BJ (cell line): Measurements from ENCODE around the gene MOBP. TPM values are rescaled to one million over a fixed set of nuclear protein-coding genes. Genes with fewer than 3 reads are reported as not detected.

Experiments
- CTCF ChIA-PET: fragments of 350-600 bp; formaldehyde crosslinking; extraction: SDS; loops from one replicate; lab custom pipeline; 2021; ENCODE audit warnings: antibody characterized with exemption, inconsistent platforms; lab: Yijun Ruan, JAX
- POLR2A ChIA-PET: fragments of 300-600 bp; sonication (Branson Sonifier 250); formaldehyde crosslinking; extraction: SDS; loops from one replicate; lab custom pipeline; 2021; ENCODE audit warnings: antibody characterized with exemption; lab: Charles Lee
- DNase-seq: peaks from one replicate; pipeline ENCODE4 v3.0.0-alpha.2; 2011; ENCODE audit warnings: low read depth
- H3K27me3 ChIP-seq: 2 replicates; pipeline ENCODE4 v1.6.0; 2011; ENCODE audit warnings: low read length; ENCODE audit not compliant: control insufficient read depth, insufficient read depth
- H3K36me3 ChIP-seq: 2 replicates; pipeline ENCODE4 v1.5.1; 2011; ENCODE audit warnings: low read length; ENCODE audit not compliant: control insufficient read depth, insufficient read depth
- H3K4me3 ChIP-seq: 2 replicates; pipeline ENCODE4 v1.5.1; 2011; ENCODE audit warnings: low read depth, mild to moderate bottlenecking, control low read depth, low read length
- polyA plus RNA-seq: library from polyadenylated mRNA; depleted of rRNA; stranded (reverse); fragments of >200 nt; gene quantifications from 2 replicates; pipeline ENCODE4 v1.2.3, GENCODE V29; 2011
- TF ChIP-seq, protein P1 (sequence below): IDR thresholded peaks from 2 replicates; pipeline ENCODE4 v1.5.1; 2011; ENCODE audit warnings: low read depth, mild to moderate bottlenecking, control low read depth, inconsistent platforms, low read length, moderate library complexity; ENCODE audit not compliant: insufficient read depth

MOBP gene
- polyA plus RNA-seq, 1 experiment: not detected

GRCh38 chr3:39491014-39491413 is 23.5 kb downstream of the MOBP start:
- no peak overlapping the region for H3K4me3 ChIP-seq
- ChIA-PET POLR2A (no interaction called here), CTCF (interaction anchor here (0.9 to 2.1 kb wide), 3 partner anchors 11 to 44 kb away, joined by 3 to 8 read pairs (median 3); no protein-coding TSS in a partner anchor)
- DNase-seq: no peak
- no peaks in the 10 kb centered on the region for H3K36me3 ChIP-seq
- TF ChIP-seq, protein P1, sequence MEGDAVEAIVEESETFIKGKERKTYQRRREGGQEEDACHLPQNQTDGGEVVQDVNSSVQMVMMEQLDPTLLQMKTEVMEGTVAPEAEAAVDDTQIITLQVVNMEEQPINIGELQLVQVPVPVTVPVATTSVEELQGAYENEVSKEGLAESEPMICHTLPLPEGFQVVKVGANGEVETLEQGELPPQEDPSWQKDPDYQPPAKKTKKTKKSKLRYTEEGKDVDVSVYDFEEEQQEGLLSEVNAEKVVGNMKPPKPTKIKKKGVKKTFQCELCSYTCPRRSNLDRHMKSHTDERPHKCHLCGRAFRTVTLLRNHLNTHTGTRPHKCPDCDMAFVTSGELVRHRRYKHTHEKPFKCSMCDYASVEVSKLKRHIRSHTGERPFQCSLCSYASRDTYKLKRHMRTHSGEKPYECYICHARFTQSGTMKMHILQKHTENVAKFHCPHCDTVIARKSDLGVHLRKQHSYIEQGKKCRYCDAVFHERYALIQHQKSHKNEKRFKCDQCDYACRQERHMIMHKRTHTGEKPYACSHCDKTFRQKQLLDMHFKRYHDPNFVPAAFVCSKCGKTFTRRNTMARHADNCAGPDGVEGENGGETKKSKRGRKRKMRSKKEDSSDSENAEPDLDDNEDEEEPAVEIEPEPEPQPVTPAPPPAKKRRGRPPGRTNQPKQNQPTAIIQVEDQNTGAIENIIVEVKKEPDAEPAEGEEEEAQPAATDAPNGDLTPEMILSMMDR: no peak
- peaks cover 1% of the 10 kb centered on the region; the same call in 1 of the 2 replicates for H3K27me3 ChIP-seq

GRCh38 chr3:39491733-39492350 is 24.4 kb downstream of the MOBP start:
- TF ChIP-seq, protein P1: no peak
- POLR2A ChIA-PET: no interaction called here
- Histone ChIP-seq H3K4me3 (no peak overlapping the region), H3K36me3 (no peaks in the 10 kb centered on the region), H3K27me3 (peaks cover 1% of the 10 kb centered on the region; the same call in 1 of the 2 replicates)
- CTCF ChIA-PET: interaction anchor here (0.9 to 2.1 kb wide), 3 partner anchors 12 to 45 kb away, joined by 3 to 8 read pairs (median 3); no protein-coding TSS in a partner anchor
- DNase-seq: no peak

DNA sequence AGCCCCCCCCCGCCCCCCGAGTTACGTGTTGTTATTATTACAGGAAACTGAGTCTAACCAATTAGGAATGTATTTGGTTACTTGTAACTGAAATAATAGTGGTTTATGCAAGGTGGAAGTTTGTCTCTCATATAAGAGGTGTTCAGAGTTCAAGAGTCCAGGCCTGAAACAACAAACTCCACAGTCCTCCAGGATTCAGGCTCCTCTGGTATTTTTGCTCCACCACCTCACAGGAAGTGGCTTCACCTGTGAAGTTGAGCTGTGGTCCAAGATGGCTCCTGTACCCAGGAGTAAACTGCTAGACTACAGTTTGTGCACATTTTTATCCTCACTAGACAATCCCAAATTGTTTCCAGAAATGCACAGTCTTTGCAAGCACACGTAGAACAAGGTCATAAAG is 27.3 kb downstream of the MOBP start:
- no peak for DNase-seq
- Histone ChIP-seq H3K27me3 (peaks cover 5% of the 10 kb centered on the region; the same call in 1 of the 2 replicates), H3K4me3 (no peak overlapping the region), H3K36me3 (no peaks in the 10 kb centered on the region)
- TF ChIP-seq, protein P1: no peak
- CTCF ChIA-PET: no interaction called here
- POLR2A ChIA-PET: no interaction called here

GRCh38 chr3:39497753-39498152 is 30.3 kb downstream of the MOBP start:
- ChIA-PET CTCF (interaction anchor here (0.7 to 5.1 kb wide), 15 partner anchors 8 to 820 kb away, joined by 3 to 75 read pairs (median 6); no protein-coding TSS in a partner anchor), POLR2A (no interaction called here)
- Histone ChIP-seq H3K27me3 (peaks cover 20% of the 10 kb centered on the region), H3K36me3 (no peaks in the 10 kb centered on the region), H3K4me3 (no peak overlapping the region)
- no peak for DNase-seq
- TF ChIP-seq, protein P1: no peak

DNA sequence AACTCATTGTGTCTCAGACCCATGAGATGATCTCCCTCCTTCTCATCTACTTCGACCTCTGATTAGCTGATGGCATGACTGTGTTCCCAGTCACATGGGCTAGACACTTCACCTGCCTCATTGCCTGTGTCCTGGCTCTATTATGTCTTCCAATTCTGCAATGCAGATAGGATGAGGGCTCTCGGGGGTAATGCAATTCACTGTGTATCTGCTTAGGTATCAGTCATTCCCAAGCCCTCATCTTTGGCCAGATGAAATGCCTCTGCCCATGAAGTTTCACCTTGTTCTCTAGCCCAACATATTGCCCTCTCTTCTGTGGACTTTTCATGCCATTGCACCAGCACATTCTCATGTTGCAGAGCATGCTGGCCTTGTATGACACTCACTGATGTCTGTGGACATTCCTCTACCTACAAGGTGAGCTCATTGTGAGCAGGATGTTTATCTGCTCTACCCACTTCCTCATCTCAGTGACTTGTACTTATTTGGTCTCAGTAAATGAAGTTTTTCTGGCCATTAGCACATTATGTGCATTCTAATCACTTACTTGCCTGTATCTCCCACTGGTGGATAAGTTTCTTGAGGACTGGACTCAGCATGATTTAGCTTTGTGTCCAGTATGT is 32.3 kb downstream of the MOBP start:
- TF ChIP-seq, protein P1: no peak
- no peaks in the 10 kb centered on the region for H3K36me3 ChIP-seq
- no peak overlapping the region for H3K4me3 ChIP-seq
- ChIA-PET POLR2A (no interaction called here), CTCF (interaction anchor here (0.7 to 5.1 kb wide), 16 partner anchors 8 to 92 kb away, joined by 3 to 75 read pairs (median 6); no protein-coding TSS in a partner anchor)
- peaks cover 22% of the 10 kb centered on the region for H3K27me3 ChIP-seq
- DNase-seq: no peak
